COLO668 (cell line): ENCODE results near the gene HSDL1.

Experiments
- DNase-seq: peaks from one replicate; lab custom pipeline; 2025; ENCODE audit not compliant: unreplicated experiment; lab: John Stamatoyannopoulos, UW

The HSDL1 gene

DNA sequence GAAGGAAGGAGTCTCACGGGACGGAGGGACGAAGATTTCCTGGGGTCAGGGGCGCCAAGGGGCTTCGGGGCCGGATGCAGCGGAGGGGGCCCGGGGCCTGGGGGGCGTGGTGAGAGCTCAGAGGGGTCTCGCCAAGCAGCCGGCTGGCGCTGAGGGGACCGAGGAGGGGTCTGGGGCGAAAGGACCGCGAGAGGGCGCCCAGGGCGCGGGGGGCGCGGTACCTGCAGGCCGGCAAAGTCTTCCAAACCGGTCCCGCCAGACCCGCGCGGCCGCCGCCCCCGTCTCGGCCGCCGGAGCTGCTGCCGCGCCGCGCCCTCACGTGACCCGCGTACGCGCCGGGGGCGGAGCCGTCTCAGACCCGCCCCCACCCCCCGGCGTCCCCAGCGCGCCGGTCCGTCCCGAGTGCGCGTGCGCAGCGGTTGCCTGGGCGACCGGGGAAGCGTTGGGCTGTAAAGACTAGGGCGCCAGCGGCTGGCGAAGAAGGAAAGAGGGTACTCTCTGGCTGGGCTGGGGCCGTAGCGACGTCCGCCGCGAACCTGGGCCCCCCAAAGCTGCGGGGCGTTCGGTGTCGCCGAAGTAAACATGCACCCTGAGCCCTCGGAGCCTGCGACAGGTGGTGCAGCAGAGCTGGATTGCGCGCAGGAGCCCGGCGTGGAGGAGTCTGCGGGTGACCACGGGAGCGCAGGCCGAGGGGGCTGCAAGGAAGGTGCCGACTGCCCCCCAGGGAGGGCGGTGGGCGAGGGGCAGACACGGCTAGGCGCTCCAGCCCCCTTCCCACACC, at the start of gene HSDL1, which contains the start of gene DNAAF1:
TSS of gene HSDL1 (minus strand) at position 319 of the 781 bp plus-strand sequence. CDS start 13,856 bp downstream, outside the sequence.
TSS of gene DNAAF1 (plus strand) at position 450 of the 781 bp plus-strand sequence. CDS start at position 583, 133 bp downstream.
- DNase-seq: peak; percentile 94

DNA sequence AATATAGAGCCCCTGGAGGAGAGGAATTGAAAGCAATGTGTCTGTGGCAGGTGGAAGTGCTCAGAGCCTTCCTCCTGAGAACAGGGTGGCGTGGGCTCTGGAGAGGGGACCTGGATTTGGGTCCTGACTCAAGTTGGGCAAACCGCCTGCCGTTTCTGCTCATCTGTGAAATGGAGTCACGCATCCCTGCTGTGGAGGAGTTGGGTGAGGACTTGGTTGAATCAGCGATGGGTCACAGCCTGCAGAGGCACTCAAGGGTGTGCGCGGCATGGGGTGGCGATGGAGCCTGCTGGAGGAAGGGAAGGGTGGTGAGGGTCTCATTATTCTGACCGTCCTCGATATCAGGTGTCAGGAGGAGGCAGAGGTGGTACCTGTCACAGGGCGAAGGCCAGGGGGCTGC, 49.0 kb upstream of the HSDL1 start:
- DNase-seq: no peak

DNA sequence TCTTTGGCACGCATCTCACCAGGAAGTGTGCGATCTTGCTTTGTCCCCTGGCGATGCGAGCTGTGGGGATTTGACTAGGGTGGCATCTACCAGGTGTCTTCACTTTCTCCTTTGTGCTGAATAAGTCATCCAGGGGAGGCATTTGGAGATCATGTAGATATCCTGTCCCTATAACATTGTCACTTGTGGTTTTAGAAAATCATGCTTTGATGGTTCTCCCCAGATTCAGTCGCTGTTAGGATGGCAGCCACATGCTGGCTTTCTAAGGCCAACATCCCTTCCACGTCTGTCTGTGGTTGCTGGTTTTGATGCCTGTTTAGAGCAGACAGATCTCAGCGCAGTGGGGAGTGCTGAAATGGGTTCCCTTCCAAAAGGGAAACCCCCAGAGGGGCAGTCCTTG, 48.5 kb upstream of the HSDL1 start:
- no peak for DNase-seq

DNA sequence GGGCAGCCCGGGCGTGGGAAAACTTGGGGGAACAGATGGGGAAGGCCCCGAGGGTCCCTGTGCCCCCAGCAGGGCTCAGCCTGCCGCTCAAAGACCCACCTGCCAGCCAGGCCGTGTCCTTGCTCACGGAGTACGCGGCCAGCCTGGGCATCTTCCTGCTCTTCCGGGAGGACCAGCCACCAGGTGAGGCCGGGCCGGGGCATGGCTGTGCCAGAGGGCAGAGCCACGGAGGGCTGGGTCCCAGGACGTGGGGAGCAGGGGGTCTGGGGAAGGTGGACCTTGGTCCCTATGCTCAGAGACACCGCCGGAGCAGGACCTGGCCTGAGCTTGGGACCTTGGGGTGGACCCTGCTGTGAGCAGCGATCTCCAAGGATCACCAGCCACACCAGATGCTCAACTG, 46.5 kb upstream of the HSDL1 start:
- no peak for DNase-seq

DNA sequence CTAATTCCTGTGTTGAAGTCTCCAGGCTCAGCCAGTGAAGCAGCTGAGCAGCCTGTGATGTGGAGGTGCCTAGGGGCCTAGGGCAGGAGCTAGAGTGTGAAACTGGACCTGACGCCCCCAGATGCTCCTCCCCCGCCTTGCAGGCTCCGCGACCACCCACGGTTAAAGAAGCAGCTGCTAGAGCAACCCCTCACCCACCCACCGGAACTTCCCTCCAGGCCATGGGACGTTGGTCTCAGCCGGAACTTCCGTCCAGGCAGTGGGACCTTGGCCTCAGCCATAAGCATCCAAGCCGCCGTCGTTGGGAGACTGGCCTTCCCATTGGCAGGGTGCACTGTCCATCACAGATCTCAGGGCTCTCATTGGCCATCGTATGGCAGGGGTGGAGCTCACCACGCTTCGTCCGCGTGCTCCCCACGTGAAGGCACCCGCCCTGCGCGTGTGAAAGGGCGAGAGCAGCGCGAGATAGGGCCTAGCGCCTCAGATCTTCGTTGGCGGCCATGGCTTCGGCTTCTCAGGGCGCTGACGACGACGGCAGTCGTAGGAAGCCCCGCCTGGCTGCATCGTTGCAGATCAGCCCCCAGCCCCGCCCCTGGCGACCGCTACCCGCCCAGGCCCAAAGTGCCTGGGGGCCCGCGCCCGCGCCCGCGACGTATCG, 45.9 kb upstream of the HSDL1 start, which contains the start of gene ADAD2:
TSS of gene ADAD2 (plus strand) at position 427 of the 658 bp plus-strand sequence. CDS start at position 501, 74 bp downstream.
- DNase-seq: no peak

DNA sequence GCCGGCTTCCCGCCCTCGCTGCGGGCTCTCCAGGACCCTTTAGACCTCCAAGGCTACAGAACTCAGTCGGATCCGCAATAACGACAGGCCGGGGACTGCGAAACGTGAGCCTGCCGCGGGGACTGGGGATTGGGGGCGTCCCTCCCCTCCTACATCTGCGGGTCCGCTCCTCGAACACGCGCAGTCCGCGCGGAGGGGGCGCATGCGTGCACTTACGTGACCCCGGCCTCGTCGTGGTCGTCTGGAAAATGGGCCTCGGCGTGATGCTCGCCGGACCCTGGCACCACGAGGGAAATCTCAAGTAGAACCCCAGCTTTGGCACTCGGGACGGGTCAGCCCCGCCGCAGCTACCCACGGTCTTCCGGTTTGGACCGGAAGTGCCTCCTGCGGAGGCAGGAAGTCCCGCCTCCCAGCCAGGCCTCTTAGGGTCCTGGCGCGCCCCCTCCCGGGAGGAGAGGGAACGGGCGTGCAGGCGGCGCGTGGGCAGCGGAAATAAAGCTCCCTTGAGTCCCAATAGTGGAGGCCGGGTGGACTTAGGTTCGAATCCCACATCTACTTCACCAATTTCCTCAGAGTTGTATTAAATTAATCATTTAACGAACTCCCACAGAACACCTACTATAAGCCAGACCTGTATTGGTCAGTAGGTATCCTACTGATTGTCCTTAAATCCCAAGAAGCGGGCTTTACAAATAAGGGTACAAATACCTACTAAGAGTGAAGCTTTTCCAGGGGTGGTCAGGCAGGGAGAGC, 41.9 kb upstream of the HSDL1 start, which contains the start of gene TAF1C:
TSS of gene TAF1C (minus strand) at position 373 of the 753 bp plus-strand sequence. CDS start 2,069 bp downstream, outside the sequence.
- DNase-seq: peak; percentile 95

DNA sequence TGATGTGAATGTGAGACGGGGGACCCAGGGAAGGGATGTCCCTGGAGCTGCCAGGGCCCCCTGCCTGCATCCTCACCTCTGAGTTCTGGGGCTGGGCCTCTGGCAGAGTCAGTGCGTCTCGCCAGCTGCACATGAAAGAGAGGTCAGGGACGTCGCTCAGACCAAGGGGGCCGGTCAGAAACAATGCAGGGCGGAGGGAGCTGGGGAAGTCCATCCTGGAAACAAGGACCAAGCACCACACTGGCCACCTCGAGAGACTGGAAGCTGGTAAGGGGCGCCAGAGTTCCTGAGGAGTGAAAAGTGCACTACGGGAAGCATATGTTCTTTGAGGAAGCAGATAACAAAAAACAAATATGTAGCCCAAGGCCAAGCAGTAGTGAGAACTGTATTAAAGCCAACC, 39.8 kb upstream of the HSDL1 start:
- DNase-seq: no peak

DNA sequence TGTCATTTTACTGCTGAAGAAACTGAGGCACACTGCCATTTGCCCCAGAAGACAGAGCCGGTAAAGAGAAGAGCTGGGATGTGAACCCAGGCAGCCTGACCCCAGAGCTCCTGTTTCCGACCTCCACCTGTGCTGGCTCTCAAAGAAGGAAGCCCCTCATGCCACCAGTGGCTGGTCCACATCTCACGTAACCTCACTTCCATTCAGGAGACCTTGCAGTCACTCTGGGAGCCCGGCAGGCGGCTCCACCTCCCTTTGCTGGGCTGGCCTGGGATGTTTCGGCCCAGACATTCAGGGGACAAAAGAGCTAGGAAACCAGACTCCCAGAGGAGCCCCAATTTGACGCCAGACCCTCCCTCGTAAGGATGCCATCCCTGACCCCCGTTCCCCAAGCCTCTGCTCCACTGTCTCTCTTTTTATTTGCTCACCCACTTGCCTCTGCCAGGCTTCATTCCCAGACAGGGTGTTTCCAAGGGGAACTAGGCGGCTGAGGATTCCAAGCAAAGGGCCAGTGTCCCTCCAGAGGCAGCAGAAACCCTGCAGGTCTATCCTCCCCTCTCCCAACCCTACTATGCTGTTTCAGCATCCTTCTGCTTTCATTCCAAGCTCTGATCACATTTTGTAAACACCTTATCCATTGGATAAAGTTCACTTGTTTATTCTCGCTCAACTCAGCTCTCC, 39.1 kb upstream of the HSDL1 start:
- DNase-seq: no peak

DNA sequence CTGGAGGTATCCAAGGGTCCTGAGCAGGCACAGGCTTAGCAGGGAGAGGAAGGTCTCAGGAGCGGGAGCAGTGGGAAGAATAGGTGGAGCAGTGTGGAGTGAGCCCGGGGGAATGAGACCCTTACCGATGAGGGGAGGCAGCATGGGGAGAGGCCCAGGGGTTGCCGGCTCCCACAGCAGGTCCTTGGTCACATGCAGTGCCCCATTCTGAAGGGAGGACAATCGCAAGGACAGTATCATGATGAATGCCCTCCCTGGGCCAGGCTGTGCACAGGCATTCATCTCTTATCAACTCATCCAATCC, 38.5 kb upstream of the HSDL1 start:
- DNase-seq: no peak

DNA sequence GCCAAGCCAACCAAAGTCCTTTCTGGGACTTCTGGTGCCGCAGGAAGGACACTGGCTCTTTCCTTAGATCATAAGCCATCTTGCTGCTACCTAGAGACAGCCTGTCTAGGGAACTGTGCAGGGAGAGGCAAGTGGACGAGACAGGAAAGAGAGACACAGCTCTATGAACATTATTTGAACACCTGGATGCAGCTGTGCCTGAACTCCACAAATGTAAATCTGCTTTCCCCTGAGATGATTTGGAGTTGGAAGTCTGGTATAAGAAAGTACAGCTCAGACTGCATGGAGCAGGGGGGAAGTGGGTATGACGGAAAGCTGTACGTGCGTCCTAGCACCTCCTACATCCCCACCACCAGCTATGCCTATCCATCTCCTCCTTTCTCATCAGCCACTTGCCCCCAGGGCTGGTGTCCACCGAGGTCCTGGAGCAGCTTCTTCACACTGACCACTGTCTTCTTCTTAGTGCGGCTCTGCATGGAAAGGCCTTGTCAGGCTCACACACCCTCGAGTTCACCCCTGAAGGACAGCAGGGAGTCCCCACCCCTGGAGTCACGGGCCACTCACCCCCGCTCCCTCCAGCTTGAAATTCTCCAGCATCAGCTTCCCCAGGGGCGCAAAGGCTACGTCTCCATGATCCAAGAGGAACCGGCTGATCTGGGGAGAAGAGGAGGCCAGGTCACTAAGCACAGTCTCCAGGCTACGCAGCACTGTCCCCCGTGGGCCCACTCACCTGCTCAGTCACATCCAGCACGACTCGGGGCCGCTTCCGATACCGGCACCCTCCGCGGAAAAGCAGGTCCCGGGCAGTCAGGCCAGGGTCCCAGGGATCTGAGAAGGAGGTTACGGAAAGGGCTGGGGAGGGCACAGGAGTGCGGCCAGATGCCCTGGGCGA, 37.9 kb upstream of the HSDL1 start:
- DNase-seq: no peak

DNA sequence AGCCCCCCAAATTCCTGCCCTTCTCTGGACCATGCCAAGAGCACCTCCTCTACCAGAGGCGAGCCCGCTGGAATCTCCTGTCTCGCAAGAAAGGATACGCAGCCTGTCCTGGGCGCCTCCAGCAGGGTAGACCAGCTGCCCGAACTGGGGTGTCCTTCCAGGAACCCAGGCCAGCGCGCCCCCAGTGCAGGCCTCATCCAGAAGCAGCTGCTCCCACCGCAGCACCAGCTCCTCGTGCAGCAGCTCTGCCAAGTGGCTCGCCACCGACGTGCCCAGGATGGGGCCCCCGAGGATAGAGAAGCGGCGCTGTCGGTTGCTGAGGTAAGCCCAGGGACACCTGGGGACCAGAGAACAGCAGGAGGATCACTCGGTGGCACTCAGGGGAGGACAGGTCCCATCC, 37.1 kb upstream of the HSDL1 start:
- DNase-seq: no peak

DNA sequence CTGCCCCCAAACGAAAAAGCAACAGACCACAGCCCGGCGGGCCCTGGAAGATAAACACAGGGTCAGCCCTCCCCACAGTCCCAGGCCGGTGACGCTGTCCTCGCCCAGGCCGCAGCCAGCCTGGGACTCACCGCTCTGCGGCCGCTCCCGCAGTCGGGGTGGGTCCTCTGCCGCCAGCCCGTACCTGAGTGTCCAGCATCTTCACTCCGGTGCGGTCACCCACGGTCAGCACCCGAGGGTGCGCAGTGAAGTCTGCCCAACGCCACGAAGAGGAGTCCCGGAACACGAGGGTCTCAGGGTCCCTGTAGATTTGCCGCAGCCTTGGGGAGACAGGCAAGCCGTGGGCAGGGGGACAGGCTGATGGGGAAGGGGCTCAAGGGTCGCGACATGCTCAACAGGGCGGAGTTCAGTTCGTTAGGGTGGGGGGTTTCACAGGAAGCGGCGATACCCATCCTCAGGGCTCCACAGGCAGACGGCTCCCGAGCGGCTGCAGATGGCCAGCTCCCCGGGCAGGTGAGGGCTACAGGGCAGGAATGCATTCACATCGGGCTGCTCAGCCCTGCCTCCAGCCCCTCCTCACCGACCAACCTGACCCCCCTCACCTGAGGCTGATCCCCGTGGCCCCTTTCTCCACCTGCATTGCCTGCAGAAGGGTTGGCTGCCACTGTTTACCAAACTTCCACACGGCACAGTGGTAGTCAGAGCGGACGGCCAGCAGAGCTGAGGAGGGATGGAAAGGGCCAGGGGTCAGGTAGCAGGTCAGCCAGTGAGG, 36.4 kb upstream of the HSDL1 start:
- no peak for DNase-seq

DNA sequence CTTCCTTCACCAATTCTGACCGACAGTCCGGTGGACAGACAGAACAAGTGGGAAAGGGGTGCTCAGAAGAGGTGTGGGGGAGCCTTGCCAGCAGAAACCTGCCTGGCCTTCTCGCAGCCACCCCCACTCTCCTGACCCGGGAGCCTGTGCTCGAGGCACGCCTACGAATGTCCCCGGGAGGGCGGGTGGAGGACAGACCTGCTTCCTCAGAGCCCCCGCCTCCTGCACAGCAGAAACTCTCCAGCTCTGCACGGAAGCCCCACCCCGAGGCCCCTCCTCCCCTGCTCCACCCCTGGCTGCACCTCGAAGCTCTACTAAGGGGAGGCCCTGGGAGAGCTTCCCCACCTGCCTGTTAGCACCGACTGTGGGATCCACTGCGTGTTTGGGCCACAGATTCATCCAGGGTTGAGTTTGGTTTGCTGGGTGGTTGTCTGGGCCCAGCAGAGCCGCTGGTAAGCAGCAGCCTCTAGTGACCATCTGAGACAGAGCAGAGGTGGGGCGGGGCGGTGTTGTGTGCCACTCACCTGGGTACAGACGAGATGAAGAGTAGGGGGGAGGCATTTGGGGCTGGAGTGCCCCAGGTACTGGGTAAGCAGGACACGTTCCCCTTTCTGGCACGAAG, 35.7 kb upstream of the HSDL1 start:
- DNase-seq: no peak

DNA sequence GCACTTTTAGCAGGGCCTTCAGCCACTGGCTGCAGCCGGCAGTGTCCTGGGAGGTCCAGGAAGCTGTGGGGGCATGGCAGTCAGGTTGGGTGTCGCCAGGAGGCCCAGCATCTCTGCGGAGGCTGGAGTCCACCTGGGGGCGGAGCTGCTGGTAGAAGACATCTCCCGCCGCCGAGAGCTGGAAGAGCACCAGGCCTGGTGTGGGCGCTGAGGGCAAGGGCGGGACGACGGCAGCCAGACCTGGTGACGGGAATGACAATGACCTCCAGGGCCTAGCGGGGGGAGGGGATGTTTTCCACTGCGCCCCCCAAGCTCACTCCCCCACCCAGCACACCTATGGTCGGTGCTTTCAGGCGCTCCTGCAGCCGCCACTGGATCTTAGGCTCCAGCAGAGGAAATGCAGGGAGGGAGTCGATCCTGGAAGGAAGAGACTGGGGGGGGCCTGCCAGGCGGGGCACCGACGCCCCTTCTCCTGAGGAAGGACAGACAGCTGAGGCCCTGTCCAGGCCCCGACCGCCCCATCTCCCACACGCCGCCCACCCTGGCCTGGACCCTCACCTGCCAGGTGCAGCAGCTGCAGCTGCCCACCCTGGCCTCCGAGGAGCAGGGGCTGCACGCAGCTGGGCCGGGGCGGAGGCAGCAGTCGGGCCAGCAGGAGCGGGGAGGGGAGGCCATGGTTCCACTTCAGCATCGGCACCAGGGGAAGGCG, 34.8 kb upstream of the HSDL1 start:
- no peak for DNase-seq

DNA sequence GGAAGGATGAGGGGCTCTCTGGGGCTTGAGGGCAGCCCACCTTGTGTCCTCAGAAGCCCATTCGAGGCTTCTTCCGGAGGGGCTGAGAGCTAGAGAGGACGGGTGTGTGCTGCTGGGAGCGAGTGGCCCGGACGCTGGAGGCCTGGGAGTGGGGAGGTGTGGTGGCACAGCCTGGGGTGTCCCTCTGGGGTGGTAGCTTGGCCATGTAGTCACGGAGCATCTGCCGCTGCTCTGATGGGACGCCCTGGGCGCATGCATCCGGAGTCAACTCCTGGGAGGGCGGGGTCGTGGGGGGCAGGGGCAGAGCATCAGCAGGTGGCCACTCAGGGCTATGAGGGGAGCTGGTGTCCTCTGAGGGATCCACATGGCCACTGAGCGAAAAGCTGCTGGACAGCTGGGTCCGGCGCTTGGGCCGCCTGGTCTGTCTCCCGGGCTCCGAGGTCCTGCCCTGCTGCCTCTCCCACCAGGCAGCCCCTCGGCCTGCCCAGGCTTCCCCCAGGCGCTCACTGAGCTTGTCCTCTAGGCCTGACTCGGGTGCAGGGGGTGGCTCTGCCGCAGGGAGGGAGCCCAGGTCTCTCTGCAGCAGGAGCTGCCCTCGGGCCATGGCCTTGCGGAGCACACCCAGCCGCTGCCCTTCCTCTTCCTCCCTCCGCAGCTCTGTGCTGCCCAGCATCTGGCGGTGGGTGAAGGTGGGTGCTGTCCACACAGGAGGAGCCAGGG, 34.1 kb upstream of the HSDL1 start:
- no peak for DNase-seq

DNA sequence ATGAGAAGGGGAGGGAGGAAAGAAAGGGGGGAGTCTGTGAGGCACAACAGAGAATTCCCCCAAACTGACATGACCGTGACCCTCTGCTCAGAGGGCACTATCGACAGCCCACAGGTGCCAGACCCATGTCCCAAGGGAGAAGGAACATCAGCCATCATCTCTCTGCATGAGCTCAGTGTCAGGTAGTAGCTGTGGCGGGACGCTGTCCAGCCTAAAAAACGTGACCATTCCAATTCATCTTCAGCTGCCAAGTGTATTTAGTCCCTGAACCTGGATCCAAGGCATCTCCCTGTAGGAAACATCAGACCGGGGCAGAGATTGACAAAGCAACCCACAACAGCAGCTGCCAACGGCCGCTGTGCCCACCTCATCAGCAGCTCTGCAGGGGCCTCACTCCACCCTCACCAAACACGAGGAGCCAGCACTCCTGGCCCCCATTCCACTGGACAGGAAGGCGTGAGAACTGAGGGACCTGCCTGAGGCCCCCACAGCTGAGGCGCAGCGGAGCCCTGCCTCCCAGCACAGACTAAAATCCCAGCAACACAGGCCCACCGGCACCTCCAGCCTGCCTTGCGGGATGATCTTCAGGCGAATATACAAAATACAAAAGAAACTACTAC, 33.3 kb upstream of the HSDL1 start:
- DNase-seq: no peak

DNA sequence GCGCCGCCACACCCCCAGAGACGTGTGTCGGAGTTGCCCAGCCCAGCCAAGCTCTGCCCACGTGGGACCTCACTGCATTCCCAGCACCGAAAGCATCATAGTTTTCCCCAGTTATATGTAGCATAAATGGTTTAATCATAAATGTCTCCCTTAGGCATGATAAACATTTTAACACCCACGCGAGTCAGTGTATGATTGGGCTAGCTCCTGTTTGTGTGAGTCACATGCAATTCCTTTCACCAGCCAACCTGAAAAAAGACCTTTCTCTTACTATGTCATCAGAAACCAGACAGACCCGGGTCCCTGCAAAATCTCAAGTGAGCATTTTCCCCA, 32.7 kb upstream of the HSDL1 start:
- no peak for DNase-seq
